Measurements from ENCODE around the gene MED25. TPM values are rescaled to one million over a fixed set of nuclear protein-coding genes. Genes with fewer than 3 reads are reported as not detected.
A peak's percentile ranks its signal among the peaks of the same experiment; 100 is the strongest.

Gene MED25
- total and polyA plus RNA-seq, 2 of the 4 experiments (the other 2 are of a cell fraction) = 4.7 to 38.5 TPM

GRCh38 chr19:49858088-49858985 is 40.2 kb downstream of the MED25 start:
- H2BK20ac ChIP-seq (ENCODE audit: low read depth, low read length) = no peak overlapping the region
- no peak overlapping the region for H3K56ac ChIP-seq (ENCODE audit: extremely low read depth, insufficient read depth, low read length)
- H3K9ac ChIP-seq (ENCODE audit: low read depth, low read length) = no peak overlapping the region
- CTCF ChIA-PET = no interaction called here
- H3K4me3 ChIP-seq (ENCODE audit: insufficient read depth, low read depth, low read length) = no peak overlapping the region
- no peaks in the 10 kb centered on the region for H3K27me3 ChIP-seq (ENCODE audit: control insufficient read depth, insufficient read depth, low read length)
- H2BK120ac ChIP-seq (ENCODE audit: low read depth, low read length) = no peak overlapping the region
- H2BK5ac ChIP-seq (ENCODE audit: low read depth, low read length, poor library complexity, severe bottlenecking) = peak overlapping the region; percentile 28
- peak overlapping the region; percentile 84 for H2AK9ac ChIP-seq (replicated peaks; ENCODE audit: low read depth, low read length, poor library complexity)
- intact Hi-C loops (cut with micrococcal nuclease) (no loop called here), dilution Hi-C loops (cut with HindIII; ENCODE audit: low sequenced_read_pairs, unreplicated experiment) (no loop called here), in situ Hi-C loops (cut with MboI; ENCODE audit: low sequenced_read_pairs) (loop anchor here (10.0 kb wide), 1 partner anchor 174 kb away; the partner anchor contains the start of gene ADM5)
- H3K36me3 ChIP-seq (ENCODE audit: control insufficient read depth, insufficient read depth, low read length) = peaks cover 79% of the 10 kb centered on the region
- no peak overlapping the region for H4K5ac ChIP-seq (ENCODE audit: low read depth, low read length)
- H3K4me2 ChIP-seq (ENCODE audit: low read depth, low read length) = no peak overlapping the region
- peak overlapping the region; percentile 41; the same call in 1 of the 2 replicates for H3K4ac ChIP-seq (ENCODE audit: low read depth, low read length)
- TF ChIP-seq USF2 (IDR thresholded peaks at IDR 0.05; ENCODE audit: low read depth, low read length) = no peak
- no peak for TF ChIP-seq CHD1 (IDR thresholded peaks at IDR 0.05; ENCODE audit: low read depth, low read length)
- TF ChIP-seq MAZ (IDR thresholded peaks at IDR 0.05; ENCODE audit: borderline replicate concordance, low read depth, low read length) = no peak
- no peak for TF ChIP-seq FOS (IDR thresholded peaks at IDR 0.05; ENCODE audit: low read depth, low read length)
- 0 out of 2 replicates have a peak, but pooled peaks have one; percentile 15 for TF ChIP-seq MAFK (IDR thresholded peaks at IDR 0.05; ENCODE audit: low read depth, low read length)
- peaks cover 4 to 75% of the 10 kb centered on the region in 2 experiments; a peak in 3 of 4 replicates for H3K79me1 ChIP-seq (ENCODE audit: low read depth in 1 of 2, low read length in 2 of 2)
- H3K9me1 ChIP-seq (ENCODE audit: insufficient read depth, low read length) = peaks cover 7% of the 10 kb centered on the region
- H4K20me1 ChIP-seq (ENCODE audit: insufficient read depth, low read length) = peaks cover 61% of the 10 kb centered on the region
- ATAC-seq (ENCODE audit: low read depth) = no peak
- no peaks in the 10 kb centered on the region for H3K9me3 ChIP-seq (ENCODE audit: control insufficient read depth, insufficient read depth, low read length)
- H3K18ac ChIP-seq (ENCODE audit: low read depth, low read length) = no peak overlapping the region
- POLR2A ChIA-PET (ENCODE audit: unreplicated experiment) = no interaction called here
- 94% methylated on average over 3 of the region's 37 CpGs; no CpG with 5 or more reads in 1 of the 2 experiments for WGBS, 2 experiments (ENCODE audit: extremely low coverage in 2 of 2, insufficient read length in 1 of 2)
- peak overlapping the region; percentile 5 for H2AFZ ChIP-seq (replicated peaks; ENCODE audit: low read length, poor library complexity)
- no peak overlapping the region for H2AK5ac ChIP-seq (ENCODE audit: low read depth, low read length)
- no peak overlapping the region for H3K14ac ChIP-seq (replicated peaks; ENCODE audit: low read depth, low read length)
- DNase-seq = no peak
- no TSS peak for BruUV-seq (replicated peaks)
- H4K91ac ChIP-seq (ENCODE audit: insufficient read depth, low read depth, low read length) = no peak overlapping the region
- H3K27ac ChIP-seq (ENCODE audit: insufficient read depth, low read length) = no peak overlapping the region
- no peak overlapping the region for H2BK15ac ChIP-seq (ENCODE audit: low read depth, low read length)
- no peak overlapping the region for H4K8ac ChIP-seq (ENCODE audit: low read depth in 2 of 2, low read length in 2 of 2)
- H3K4me1 ChIP-seq (ENCODE audit: control insufficient read depth, insufficient read depth, low read length) = peaks cover 13% of the 10 kb centered on the region
- H3K23ac ChIP-seq (ENCODE audit: low read depth, low read length) = no peak overlapping the region

Data from IMR-90 (cell line).